SKM-1 (cell line): ENCODE data around the gene PLA2G12A.

Source experiments
- DNase-seq: peaks from one replicate; lab custom pipeline; 2025; ENCODE audit not compliant: unreplicated experiment; lab: John Stamatoyannopoulos, UW

The PLA2G12A gene

DNA sequence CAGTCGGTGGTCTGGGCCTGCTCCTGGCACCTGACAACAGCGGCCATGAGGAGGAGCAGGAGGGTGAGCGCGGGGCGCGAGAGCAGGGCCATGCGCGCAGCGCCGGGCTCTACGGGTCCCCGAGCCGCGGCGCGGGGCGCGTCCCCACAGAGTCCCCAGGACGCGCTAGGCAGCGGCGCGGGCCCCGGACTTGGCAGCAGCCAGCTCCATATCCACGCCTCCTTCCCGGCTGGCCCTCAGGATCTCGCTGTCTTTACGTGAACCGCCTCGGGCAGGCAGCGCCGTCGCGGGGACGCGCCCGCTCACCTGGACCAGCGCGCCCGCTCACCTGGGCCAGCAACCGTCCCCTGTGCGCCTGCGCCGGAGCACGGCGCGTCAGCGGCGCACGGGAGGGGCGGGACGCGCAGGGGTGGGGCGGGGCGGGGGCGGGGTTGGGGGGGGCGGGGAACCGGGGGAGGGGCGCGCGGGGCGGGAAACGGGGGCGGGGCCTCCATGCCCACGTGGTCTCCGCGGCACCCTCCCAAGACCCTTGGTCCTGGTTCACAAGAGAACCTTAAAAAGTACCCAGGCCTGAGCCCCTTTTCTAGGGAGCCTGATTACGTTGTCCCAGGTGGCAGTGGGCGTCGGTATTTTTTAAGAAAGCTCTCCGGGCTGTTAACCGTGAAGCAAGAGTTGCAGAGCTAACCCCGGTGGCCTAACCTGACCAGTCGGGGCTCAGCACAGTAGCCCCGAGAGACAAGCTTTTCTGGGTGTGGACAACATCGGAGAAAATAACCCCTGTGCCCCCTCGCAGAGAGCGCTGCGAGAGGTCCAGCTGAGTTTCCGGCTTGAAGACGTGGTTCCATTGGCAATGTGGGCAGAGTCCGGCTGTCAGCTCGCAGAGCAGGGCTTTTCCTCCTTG, at the start of gene PLA2G12A:
PLA2G12A (minus strand) TSS at position 353 of the 901 bp plus-strand sequence; CDS start at position 92, 261 bp downstream.
- no peak for DNase-seq

DNA sequence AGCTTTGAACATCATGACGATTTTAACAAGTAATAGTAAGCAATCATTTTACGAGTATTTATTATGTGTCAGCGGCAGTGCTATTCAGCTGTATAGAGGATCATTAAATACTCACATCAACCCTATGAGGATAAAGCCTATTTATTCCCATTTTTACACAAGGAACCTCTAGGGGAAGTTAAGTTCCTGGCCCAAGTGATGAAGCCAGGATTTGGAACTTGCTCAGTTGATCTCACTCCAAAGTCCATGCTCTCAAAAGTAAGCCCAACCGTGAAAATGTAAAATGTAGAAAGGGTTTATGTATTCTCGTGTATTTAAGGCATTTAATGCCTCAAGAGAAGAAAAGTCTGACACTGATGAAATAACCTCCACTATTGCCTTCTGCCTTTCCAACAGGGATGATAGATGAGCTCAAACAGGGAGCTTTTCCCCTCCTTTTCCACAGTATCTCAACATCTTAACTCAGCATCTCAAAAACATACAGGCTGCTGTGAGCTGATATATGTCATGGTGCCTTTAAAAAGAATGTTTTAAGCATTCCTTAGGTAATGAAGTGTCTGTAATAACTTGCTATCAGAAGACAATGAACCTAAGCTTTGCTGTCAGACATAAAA, 35.0 kb upstream of the PLA2G12A start:
- DNase-seq, result no peak

DNA sequence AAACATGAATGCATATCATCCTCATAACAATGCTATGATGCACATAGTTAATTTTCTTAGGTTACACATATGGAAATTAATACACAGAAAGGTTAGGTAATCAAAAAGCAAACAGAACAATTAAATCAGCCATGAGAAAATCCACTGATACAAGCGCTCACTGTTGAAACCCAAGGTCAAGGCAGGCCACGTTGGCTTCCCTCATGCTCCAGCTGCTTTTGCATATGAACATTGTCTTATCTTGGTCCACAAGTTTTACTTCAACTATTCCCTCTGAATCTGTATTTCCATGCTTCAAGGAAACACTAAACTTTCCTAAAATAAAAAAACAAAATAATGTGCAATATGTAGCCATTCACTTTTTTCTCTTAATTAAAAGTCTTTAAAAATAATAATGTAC, 34.5 kb upstream of the PLA2G12A start:
- no peak for DNase-seq

DNA sequence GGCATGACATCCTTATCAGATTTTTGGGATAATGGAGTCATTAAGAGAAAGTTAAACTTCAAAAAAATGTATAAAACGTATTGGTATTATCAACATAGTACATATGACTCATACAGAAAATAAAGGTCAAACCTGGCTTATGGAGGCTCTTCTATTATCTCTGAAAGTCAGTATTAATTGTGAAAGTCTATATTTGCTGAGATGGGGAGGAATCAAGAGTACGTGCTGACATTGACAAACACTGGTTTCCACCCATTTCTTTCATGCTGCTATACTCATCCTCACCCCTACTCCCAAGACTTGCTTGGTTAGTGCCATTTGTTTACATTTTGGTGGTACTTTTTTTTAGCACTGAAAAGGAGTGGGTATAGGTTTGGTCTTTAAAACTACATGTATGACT, 30.8 kb upstream of the PLA2G12A start:
- DNase-seq, result no peak

DNA sequence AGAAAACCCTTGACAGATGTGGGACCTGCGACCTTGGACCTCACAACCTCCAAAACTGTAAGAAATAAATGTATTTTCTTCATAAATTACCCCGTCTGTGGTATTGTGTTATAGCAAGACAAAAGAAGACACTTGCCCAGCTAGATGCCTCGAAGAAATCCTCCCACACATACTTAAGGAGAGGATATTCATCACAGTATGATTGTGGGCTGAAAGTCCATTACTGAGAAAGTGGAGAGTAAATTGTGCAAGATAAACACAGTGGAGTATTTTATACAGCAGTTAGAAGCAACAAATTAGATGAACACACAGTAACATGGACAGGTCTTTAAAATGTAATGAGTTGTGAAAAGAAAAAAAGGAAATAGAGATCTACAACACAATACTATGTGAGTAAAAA, 25.8 kb upstream of the PLA2G12A start:
- DNase-seq, result no peak

DNA sequence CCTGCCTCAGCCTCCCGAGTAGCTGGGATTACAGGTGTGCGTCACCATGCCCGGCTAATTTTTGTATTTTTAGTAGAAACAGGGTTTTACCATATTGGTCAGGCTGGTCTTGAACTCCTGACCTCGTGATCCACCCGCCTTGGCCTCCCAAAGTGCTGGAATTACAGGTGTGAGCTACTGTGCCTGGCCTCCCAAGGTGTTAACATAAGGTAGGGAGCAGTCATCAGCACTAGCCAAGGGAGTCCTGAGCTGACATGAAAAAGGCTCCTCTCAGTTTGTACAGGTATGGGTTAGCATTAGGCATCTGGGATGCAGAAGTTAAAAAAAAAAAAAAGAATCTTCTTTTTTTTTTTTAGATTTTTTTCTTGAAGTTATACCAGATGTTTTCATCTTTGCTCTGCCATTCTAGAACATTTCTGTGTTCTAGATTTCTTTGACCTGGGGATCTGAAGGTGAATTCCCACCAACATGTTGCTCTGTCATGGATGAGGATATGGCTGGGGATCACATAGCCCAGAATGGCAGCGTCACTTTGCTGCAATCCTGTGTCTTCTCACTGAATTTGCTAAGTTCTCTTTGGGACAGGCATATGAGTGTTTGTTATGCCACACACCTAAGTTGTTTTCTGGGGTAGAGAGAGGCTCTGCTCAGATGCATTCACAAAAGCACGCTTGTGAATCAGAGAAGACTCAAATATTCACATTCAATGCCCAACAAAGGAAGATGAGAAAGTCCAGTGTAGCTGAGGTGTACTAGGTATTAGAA, 24.4 kb upstream of the PLA2G12A start:
- no peak for DNase-seq

DNA sequence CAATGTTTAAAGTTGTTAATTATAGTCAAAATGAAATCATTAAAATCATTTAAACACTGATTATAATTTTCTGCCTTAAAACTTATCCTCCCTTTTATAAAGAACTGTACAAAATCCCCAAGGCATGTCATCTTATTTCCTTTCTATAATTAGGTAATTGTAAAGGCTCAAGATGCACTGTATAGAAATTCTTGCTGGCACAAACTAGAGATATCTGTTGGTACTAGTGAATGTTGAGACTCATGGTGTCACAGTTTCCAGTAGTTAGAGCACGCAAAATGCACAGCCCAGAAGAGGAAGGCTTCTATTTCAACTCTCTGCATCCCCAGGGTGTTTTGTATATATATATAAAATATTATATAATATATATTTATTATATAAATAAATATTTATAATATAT, 22.7 kb upstream of the PLA2G12A start:
- no peak for DNase-seq

DNA sequence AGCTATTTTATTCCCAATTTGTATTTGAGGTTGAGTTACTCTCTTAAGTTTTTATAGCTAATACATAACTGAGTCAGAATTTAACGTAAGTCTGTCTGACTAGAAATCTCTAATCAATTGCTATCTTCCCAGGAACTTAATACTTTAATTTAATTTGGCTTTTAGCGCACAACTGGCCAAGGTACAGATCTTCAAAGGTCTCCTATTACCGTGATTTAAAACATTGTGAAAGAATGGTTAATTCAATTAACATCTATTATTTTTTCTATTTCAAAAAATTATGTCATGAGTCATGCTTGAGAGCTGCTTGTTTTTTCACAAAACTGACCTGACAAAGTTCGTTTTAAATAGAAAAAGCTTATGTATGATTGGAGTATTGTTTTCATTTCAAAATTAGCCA, 22.0 kb upstream of the PLA2G12A start:
- DNase-seq, result no peak

DNA sequence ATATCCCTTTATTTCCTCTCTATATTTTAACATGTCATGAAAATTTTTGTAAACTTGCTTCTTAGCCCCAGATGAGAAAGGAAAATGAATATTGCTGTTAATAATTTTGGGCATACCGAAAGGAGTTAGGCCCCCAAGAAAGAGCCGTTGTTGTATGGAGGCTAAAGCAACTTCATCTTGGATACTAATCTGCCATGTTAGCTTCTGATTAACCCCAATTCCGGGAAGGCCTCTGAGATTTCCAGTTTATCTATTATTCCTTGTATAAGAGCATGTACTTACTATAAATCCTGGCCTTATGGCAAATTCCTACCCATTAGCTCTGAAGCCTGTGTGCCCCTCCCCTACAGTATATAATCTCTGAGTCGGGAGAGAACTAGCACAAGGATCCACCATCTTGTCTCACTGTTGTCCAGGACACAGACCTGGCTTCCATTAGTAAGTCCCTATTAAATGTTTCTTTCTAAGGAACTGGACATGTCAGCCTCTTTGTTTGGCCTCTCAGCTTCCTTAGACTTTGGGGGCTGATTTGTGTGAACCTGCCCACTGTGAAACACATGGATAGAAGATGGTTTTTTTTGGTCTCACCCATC, 20.9 kb upstream of the PLA2G12A start:
- DNase-seq, result no peak

DNA sequence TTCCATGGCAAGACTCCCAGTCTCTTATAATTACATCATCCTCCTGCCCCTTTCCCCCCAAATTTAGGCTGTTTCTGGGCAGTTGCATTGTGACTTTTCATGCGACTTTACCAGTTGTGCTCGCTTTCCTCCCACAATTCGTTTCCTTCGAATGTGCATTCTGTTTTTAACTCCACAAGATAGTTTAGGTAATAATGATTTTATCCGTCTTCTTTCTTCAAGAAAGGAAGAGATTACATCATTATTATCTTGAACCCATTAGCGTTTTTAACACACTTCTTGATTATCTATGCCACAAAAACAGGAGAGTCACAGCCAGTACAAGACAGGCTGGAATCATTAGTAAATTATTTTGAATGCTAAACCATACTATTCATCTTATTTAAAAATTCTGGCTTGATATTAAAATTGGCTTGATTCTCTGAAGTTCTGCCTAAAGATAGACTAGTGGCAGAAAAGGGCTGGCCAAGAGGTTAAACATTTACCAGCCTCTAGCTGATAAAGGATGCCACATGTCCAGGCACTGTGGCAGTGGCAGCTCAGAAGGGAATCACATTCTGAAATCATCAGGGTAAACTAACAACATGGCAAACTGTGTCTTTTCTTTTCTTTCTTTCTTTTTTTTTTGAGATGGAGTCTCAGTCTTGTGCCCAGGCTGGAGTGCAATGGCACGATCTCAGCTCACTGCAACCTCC, 19.7 kb upstream of the PLA2G12A start:
- DNase-seq, result no peak

DNA sequence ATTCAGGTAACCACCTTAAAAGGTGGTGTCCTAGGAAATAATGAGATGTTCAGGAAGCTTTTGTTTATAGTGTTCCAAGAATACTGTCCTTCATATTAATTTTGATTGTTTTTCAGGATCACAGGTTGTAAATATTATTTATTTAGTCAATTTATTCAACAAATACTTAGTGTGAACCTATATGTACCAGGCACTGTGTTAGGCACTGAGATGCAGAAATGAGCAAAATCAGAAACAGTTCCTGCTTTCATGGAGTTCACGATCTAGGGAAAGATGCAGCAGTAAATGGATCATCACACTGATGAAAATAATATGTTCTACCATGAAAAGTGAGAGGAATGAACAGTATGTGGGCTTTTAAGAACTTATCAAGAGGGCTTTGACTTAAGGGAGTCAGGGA, 18.2 kb upstream of the PLA2G12A start:
- DNase-seq, result no peak

DNA sequence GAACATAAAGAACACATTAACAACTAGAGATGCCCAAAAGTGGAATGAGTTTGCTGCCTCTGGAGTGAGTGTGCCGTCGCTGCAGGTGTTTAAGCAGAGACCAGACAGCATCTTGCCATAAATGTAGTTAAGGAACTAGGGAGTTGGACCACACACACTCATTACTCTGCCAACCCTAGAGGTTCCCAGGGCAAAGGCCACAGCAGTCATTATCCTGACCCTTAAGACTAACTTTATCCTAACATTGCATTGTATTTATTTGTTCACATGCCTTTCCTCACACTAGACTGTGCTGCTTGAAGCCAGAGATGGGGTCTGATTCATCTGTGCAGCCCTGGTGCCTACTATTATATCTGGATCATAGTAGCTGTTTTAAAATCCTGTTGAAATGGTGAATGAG, 16.9 kb upstream of the PLA2G12A start:
- no peak for DNase-seq

DNA sequence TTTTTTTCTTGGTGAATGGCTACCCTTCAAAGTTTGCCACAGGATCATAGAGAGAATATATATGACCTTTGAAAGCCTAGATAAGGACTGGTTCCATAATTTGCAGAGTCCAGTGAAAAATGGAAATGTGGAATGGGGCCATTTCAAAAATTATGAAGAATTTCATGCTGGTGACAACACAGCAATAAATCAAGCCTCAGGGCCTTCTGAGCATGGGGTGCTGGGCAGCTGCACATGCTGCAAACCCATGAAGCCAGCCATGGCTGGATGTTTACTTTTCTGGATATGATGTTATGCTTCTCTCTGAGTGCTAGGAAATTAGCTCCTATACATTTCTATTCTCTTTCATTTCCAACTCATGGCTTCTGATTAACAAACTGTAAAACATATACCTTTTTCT, 16.0 kb upstream of the PLA2G12A start:
- DNase-seq, result no peak

DNA sequence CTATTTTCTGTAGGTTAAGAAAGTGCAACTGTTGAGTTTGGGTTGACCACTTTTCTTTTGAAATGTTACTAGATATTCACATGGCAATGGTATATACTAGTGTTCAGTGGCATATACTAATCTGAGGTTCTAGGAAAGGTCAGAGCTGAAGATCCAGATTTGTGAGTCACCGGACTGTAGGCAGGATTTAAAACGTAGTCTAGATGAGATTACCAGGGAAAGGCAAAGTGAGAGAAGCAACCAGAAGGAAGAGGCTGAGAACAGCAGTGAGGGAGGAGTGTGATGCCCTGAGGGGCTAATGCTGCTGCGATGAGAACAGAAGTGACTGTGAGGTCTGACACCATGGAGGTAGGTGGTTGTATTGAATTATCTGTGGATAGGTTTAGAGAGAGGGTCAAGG, 9.7 kb upstream of the PLA2G12A start:
- no peak for DNase-seq

DNA sequence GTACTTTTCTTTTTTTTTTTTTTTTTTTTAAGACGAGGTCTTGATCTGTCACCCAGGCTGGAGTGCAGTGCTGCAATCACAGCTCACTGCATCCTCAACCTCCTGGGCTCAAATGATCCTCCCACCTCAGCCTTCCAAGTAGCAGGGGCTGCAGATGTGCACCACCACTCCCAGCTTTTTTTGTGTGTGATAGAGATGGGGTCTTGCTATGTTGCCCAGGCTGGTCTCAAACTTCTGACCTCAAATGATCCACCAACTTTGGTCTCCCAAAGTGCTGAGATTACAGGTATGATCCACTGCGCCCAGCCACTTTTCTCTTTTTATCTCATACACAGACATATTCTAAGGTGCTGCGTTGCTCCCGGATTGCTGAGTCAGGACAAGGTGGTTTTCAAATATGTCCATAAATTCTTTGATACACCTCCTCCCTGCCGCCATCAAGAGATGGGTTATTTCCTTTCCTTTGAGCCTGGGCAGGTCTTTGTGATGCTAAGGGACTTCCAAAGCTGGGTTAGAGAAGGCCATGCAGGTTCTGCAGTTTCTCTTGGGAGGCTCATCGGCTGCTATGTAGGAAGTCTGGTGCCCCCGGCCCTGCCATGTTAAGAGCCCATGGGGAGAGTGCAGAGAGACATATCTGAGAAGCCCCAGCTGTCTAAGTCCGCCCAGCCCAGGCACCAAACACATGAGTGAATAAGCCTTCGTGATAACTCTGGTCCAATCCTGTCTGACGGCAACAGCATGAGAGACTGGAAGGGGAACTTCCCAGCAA, 8.4 kb upstream of the PLA2G12A start:
- DNase-seq, result no peak

DNA sequence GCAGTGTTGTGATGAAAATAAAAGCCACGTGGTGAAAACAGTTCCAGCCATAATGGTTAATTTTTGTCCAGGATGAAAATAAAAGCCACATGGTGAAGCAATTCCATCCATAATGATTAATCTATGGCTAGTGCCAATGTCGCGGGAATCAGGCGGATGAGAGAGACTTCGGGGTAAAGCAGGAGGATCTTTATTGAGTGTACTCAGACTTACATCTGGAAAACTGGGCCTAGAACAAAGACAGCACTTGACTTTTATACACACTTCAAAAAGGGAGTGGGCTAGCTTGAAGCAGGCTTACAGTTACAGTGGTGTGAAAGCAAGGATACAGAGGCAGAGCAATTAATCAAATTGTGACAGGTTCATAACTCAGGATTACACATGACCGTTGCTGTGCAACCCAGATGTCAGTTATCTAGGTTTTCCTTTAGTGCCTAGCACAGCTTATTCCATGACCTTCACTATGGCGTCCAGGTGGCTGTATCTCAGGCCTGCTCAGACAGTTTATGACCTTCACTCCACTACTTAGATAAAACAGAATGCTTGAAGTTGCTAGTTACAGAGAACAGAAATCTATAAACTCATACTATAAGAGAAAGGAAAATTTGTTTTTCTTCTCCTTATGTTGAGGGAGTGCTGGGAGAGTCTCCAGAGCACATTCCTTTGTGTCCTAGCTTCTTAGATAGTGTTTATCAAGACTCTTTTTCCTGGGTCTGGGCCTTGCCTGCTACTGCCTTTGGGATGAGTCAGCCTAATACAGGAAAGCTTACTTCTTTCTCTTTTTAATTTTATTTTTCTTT, 5.9 kb upstream of the PLA2G12A start:
- no peak for DNase-seq

DNA sequence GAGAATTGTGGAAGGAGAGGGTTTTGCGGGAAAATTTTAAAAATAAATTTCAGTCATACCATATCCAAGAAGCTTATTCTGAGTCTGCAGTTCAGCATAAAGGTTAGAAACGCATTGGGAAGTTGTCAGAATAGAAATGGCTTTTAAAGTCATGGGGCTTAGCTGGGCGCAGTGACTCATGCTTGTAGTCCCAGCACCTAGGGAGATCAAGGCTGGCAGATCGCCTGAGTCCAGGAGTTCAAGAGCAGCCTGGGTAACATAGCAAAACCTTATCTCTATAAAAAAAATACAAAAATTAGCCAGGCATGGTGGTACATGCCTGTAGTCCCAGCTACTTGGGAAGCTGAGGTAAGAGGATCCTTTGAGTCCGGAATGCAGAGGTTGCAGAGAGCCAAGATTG, 3.9 kb upstream of the PLA2G12A start:
- no peak for DNase-seq

DNA sequence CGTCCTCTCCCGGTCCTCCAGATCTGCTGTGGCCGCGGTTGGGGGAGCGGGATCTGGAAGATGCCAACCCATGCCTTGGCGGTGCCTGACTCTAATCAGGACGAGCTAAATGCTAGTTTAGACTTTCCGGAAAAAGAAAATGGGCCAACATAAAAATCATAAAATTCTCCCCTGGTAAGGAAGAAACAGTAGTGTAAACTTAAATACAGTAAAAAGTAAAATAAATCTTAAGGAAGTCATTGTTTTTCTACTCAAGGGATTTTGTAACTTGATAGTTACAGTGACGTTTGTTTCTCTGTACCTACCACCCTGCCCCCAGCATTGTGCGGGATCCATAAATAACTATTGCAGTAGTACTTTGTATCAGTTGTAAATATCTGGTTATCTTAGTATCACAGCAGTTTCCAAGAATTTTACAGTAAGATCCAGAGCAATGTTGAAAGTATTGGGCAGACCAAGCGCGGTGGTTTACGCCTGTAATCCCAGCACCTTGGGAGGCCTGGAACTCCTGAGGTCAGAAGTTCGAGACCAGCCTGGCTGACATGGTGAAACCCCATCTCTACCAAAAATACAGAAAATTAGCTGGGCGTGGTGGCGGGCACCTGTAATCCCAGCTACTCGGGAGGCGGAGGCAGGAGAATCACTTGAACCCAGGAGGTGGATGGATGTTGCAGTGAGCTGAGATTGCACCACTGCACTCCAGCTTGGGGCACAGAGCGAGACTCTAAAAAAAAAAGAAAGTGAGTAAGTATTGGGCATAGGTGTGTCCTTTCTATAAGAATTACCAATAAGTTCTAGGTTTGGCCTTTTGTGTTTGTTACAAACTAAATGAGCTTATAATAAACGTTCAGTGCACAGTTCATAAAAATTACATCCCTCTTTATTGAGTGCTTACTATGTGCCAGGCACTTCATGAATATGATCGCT, 1.0 kb upstream of the PLA2G12A start:
- DNase-seq, result no peak
